Suprapubic skin (tissue), 4 donors: Measurements from ENCODE around the gene KIF3B. TPM values are rescaled to one million over a fixed set of nuclear protein-coding genes. Genes with fewer than 3 reads are reported as not detected.

ENCODE experiments used
- DNase-seq, 2 donors: peaks; one replicate each; pipeline ENCODE4 v3.0.0-alpha.2; 2019; ENCODE audit warnings: low spot score in 2 of 2
- H3K27ac ChIP-seq: fragments of 200-600 bp; sonication (generic); one replicate; pipeline ENCODE4 v1.5.1; 2019
- H3K27me3 ChIP-seq: fragments of 200-600 bp; sonication (generic); one replicate; pipeline ENCODE4 v1.5.1; 2019
- H3K36me3 ChIP-seq: fragments of 200-600 bp; sonication (generic); one replicate; pipeline ENCODE4 v1.5.1; 2019
- H3K4me1 ChIP-seq: fragments of 200-600 bp; sonication (generic); one replicate; pipeline ENCODE4 v1.5.1; 2019
- H3K4me3 ChIP-seq: fragments of 200-600 bp; sonication (generic); one replicate; pipeline ENCODE4 v1.5.1; 2019; ENCODE audit warnings: mild to moderate bottlenecking
- H3K9me3 ChIP-seq: fragments of 200-600 bp; sonication (generic); one replicate; pipeline ENCODE4 v1.5.1; 2019
- EP300 ChIP-seq: sonication (generic); formaldehyde crosslinking; IDR thresholded peaks from one replicate; pipeline ENCODE4 v1.6.1; 2017; ENCODE audit warnings: antibody characterized with exemption
- POLR2A ChIP-seq, 2 donors: fragments of 450-650 bp; IDR thresholded peaks; one replicate each; pipeline ENCODE4 v1.6.1; 2017; ENCODE audit warnings: antibody characterized with exemption in 2 of 2, mild to moderate bottlenecking in 2 of 2, moderate library complexity in 2 of 2
- POLR2AphosphoS5 ChIP-seq, 3 donors: sonication (generic); formaldehyde crosslinking; IDR thresholded peaks; one replicate each; pipeline ENCODE4 v1.6.1; 2017; ENCODE audit warnings: antibody characterized with exemption in 3 of 3
- WGBS: methylation state at CpG from one replicate; pipeline ENCODE4 v1.1.5; 2018; 5-methylcytosine and 5-hydroxymethylcytosine counted together
- total RNA-seq, 4 donors: library from RNA; depleted of rRNA; stranded (reverse); fragments of >200 nt; gene quantifications; one replicate each; pipeline ENCODE4 v1.1.0, GENCODE V29; 2016
- TF ChIP-seq, protein P1 (sequence below), 2 donors: fragments of 200-600 bp in 1 of 2; fragments of 450-650 bp in 1 of 2; sonication (generic) in 1 of 2; IDR thresholded peaks; one replicate each; pipeline ENCODE4 v1.5.1; 2016 to 2019; ENCODE audit warnings: antibody characterized with exemption in 2 of 2, mild to moderate bottlenecking in 1 of 2, moderate library complexity in 1 of 2

KIF3B gene
- total RNA-seq, 4 donors from 2014 or later, result 12.7 to 17.3 (median 14.9) TPM

DNA sequence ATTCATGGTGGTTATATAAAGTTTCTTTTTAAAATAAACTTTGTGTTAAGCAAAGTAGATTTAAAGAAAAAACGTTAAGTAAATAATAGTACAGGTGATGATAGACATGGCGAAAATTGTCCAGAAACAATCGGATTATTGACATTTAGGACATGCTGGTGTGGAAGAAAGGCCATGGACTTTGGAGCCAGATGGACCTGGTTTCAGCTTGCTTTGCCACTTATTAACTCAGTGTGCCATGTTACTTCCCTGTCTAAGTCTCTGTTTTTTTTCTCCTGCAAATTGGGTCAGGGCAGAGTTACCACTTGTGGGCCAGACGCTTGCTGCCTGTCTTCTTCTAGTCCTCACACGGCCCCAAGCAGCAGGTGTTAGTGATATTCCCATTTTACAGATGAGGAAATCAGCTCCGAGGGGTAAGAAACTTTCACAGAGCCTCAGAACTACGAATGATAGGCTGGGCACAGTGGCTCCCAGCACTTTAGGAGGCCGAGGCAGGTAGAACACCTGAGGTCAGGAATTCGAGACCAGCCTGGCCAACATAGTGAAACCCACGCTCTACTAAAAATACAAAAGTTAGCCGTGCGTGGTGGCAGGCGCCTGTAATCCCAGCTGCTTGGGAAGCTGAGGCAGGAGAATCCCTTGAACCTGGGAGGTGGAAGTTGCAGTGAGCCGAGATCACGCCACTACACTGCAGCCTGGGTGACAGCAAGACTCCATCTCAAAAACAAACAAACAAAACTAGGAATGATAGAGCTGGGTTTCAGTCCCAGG is 12.4 kb downstream of the KIF3B start:
- TF ChIP-seq EP300 (no peak), POLR2A (IDR thresholded peaks at IDR 0.05) (no peak), POLR2AphosphoS5 (IDR thresholded peaks at IDR 0.05) (no peak)
- TF ChIP-seq, protein P1, sequence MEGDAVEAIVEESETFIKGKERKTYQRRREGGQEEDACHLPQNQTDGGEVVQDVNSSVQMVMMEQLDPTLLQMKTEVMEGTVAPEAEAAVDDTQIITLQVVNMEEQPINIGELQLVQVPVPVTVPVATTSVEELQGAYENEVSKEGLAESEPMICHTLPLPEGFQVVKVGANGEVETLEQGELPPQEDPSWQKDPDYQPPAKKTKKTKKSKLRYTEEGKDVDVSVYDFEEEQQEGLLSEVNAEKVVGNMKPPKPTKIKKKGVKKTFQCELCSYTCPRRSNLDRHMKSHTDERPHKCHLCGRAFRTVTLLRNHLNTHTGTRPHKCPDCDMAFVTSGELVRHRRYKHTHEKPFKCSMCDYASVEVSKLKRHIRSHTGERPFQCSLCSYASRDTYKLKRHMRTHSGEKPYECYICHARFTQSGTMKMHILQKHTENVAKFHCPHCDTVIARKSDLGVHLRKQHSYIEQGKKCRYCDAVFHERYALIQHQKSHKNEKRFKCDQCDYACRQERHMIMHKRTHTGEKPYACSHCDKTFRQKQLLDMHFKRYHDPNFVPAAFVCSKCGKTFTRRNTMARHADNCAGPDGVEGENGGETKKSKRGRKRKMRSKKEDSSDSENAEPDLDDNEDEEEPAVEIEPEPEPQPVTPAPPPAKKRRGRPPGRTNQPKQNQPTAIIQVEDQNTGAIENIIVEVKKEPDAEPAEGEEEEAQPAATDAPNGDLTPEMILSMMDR (IDR thresholded peaks at IDR 0.05), result no peak
- WGBS, result 86% methylated on average over 15 of the region's 15 CpGs
- no peak for DNase-seq
- Histone ChIP-seq H3K4me3 (no peak overlapping the region), H3K4me1 (peaks cover 13% of the 10 kb centered on the region), H3K27me3 (no peaks in the 10 kb centered on the region), H3K27ac (no peak overlapping the region), H3K36me3 (no peaks in the 10 kb centered on the region), H3K9me3 (no peaks in the 10 kb centered on the region)

DNA sequence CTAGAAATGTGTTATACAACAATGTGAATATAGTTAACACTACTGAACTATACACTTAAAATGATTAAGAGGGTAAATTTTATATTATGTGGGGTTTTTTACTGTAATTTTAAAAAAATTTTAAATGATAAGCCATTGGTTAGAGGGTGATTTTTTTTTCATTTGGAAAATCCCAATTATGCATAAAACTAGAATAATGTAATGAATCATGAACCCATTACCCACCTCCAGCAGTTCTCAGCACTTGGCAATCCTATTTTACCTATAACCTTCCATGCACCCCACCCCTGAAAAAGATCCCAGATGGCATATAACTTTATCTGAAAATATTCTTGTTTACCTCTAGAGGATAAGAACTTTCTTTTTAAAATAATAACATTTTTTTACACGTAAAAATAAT is 13.7 kb downstream of the KIF3B start:
- Histone ChIP-seq H3K9me3 (no peaks in the 10 kb centered on the region), H3K4me3 (no peak overlapping the region), H3K27me3 (no peaks in the 10 kb centered on the region), H3K27ac (no peak overlapping the region), H3K4me1 (no peaks in the 10 kb centered on the region), H3K36me3 (no peaks in the 10 kb centered on the region)
- TF ChIP-seq POLR2A (IDR thresholded peaks at IDR 0.05) (no peak), EP300 (no peak), POLR2AphosphoS5 (IDR thresholded peaks at IDR 0.05) (no peak)
- TF ChIP-seq, protein P1 (IDR thresholded peaks at IDR 0.05), result no peak
- 98% methylated on average over 1 of the region's 1 CpG for WGBS
- DNase-seq, result no peak

DNA sequence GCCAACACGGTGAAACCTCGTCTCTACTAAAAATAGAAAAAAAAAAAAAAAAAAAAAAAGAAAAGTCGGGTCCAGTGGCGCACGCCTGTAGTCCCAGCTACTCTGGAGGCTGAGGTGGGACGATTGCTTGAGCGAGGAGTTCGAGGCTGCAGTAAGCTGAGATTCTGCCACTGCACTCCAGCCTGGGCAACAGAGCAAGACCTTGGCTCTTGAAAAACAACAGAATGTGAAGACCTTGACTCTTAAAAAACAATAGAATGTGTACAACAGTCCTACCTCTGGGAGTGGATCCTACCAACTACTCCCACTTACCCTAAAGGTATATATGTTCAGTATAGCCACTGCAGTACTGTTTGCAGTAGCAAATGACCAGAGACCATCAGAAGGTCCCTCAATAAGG is 15.1 kb downstream of the KIF3B start:
- 98% methylated on average over 8 of the region's 8 CpGs for WGBS
- DNase-seq, result no peak
- TF ChIP-seq POLR2A (IDR thresholded peaks at IDR 0.05) (no peak), POLR2AphosphoS5 (IDR thresholded peaks at IDR 0.05) (no peak), EP300 (no peak)
- TF ChIP-seq, protein P1 (IDR thresholded peaks at IDR 0.05), result no peak
- Histone ChIP-seq H3K27ac (no peak overlapping the region), H3K9me3 (no peaks in the 10 kb centered on the region), H3K27me3 (no peaks in the 10 kb centered on the region), H3K4me3 (no peak overlapping the region), H3K4me1 (no peaks in the 10 kb centered on the region), H3K36me3 (no peaks in the 10 kb centered on the region)

DNA sequence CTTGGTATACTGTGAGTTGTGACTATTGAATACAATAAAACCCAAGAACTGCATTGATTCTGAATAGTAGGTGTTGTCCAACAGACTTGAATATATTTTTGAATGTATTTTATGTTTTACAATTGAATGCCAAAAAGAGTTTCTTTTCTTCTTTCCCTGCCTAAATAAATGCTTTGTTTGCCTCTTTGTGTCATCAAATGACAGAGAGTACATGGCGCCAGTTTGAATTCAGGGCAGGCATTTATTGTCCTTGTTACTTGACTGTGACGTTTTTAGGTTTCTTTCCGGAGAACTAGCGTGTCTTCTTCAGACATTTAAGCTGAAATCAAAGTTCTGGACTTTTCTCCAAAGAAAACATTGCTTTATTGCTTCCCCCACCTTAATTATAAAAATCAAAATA is 16.6 kb downstream of the KIF3B start:
- no peak for DNase-seq
- no peak for TF ChIP-seq POLR2A (IDR thresholded peaks at IDR 0.05)
- no peak for TF ChIP-seq EP300
- no peak for TF ChIP-seq POLR2AphosphoS5 (IDR thresholded peaks at IDR 0.05)
- TF ChIP-seq, protein P1 (IDR thresholded peaks at IDR 0.05), result no peak
- Histone ChIP-seq H3K9me3 (no peaks in the 10 kb centered on the region), H3K4me1 (no peaks in the 10 kb centered on the region), H3K36me3 (no peaks in the 10 kb centered on the region), H3K27ac (no peak overlapping the region), H3K27me3 (no peaks in the 10 kb centered on the region), H3K4me3 (no peak overlapping the region)
- 78% methylated on average over 4 of the region's 4 CpGs for WGBS

DNA sequence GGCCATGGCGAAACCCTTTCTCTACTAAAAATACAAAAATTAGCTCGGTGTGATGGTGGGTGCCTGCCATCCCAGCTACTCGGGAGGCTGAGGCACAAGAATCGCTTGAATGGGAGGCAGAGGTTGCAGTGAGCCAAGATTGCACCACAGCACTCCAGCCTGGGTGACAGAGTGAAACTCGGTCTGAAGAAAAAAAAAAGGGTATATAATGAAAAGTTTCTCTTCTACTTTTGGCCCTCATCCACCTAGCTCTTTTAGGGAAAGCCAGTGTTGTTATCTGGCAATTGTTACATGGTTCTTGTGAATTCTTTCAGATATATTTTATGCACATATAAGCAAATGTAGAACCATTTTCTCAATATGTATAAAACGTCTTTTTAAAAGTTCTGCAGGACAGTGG is 19.0 kb downstream of the KIF3B start:
- DNase-seq, result no peak
- Histone ChIP-seq H3K4me1 (no peaks in the 10 kb centered on the region), H3K27ac (no peak overlapping the region), H3K27me3 (no peaks in the 10 kb centered on the region), H3K9me3 (no peaks in the 10 kb centered on the region), H3K36me3 (no peaks in the 10 kb centered on the region), H3K4me3 (no peak overlapping the region)
- WGBS, result 77% methylated on average over 6 of the region's 6 CpGs
- no peak for TF ChIP-seq POLR2A (IDR thresholded peaks at IDR 0.05)
